Measurements from ENCODE around the gene SLC35F4.

DNA sequence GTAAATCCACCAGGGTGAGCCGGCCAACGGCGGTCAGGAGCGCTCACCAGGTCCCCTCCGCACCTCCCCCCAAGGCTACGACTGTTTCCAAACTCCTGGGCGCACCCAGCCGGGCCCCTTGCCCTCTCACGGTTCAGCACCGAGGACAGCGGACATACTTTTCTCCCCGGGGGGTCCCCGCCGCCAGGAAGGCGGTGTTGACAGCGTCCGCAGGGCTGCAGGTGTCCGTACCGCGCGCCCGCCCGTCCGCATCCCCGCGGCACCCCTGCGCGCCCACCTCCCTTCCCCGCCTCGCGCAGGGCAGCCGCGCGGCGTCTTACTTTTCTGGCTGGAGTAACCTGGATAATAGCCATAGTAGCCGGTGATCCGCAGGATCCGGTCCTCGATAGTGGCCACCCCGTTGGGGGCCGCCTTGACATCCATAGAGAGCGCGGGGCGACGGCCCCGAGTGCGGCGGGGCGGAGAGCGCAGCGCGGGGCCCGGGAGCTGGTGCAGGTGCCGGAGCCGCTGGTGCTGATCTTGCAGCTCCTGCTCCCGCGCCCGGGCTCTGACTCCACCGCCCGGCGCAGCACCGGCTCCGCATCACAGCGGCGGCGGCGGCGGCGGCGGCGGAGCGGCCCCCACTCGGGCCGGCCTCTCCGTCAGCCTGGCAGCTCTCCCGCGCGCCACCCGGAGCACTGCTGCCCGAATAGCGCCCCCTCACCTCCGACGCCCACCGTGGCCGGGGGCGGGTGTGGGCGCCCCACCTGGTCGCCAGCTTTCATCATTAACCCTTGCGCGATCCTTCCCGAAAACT, at the start of gene SLC35F4:
- peak; percentile 6 for TF ChIP-seq POLR2AphosphoS5 (IDR thresholded peaks at IDR 0.05)
- TF ChIP-seq, protein P1, sequence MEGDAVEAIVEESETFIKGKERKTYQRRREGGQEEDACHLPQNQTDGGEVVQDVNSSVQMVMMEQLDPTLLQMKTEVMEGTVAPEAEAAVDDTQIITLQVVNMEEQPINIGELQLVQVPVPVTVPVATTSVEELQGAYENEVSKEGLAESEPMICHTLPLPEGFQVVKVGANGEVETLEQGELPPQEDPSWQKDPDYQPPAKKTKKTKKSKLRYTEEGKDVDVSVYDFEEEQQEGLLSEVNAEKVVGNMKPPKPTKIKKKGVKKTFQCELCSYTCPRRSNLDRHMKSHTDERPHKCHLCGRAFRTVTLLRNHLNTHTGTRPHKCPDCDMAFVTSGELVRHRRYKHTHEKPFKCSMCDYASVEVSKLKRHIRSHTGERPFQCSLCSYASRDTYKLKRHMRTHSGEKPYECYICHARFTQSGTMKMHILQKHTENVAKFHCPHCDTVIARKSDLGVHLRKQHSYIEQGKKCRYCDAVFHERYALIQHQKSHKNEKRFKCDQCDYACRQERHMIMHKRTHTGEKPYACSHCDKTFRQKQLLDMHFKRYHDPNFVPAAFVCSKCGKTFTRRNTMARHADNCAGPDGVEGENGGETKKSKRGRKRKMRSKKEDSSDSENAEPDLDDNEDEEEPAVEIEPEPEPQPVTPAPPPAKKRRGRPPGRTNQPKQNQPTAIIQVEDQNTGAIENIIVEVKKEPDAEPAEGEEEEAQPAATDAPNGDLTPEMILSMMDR (IDR thresholded peaks at IDR 0.05; ENCODE audit: poor library complexity, severe bottlenecking), result peak; percentile 72

Data from neural cell (in vitro differentiated cells).